Heart right ventricle (tissue), 16 donors: ENCODE results near the gene RGS9. TPM values are rescaled to one million over a fixed set of nuclear protein-coding genes. Genes with fewer than 3 reads are reported as not detected.
A peak's percentile ranks its signal among the peaks of the same experiment; 100 is the strongest.
"Not testable (repeated sequence)": the region's sequence is repeated elsewhere in the genome, so short reads cannot be mapped to it uniquely, and the experiment has no call there.

ENCODE experiments used
- ATAC-seq, 8 donors: fragments of 200-7000 bp; cut with Tn5 transposase; one replicate each; pipeline ENCODE4 v1.9.1; 2020; ENCODE audit warnings: mild to moderate bottlenecking in 8 of 8, moderate library complexity in 8 of 8, moderate number of reproducible peaks in 1 of 8
- DNase-seq, 2 donors: peaks; one replicate each; pipeline ENCODE4 v3.0.0-alpha.2; 2020
- H3K27ac ChIP-seq, 10 donors: fragments of 200-600 bp; sonication (generic) in 2 of 10; one replicate each; pipeline versions ENCODE4 v1.5.0 to v1.8.0; 2020 to 2022; ENCODE audit warnings: mild to moderate bottlenecking in 3 of 10
- H3K27me3 ChIP-seq, 7 donors: fragments of 200-600 bp; one replicate each; pipeline ENCODE4 v1.8.0; 2021 to 2022; ENCODE audit warnings: mild to moderate bottlenecking in 2 of 7
- H3K36me3 ChIP-seq, 9 donors: fragments of 200-600 bp; sonication (generic) in 1 of 9; one replicate each; pipeline versions ENCODE4 v1.5.0 to v1.8.0; 2020 to 2022; ENCODE audit warnings: mild to moderate bottlenecking in 2 of 9
- H3K4me1 ChIP-seq, 9 donors: fragments of 200-600 bp; sonication (generic) in 1 of 9; one replicate each; pipeline versions ENCODE4 v1.5.0 to v1.8.0; 2020 to 2022; ENCODE audit warnings: mild to moderate bottlenecking in 4 of 9
- H3K4me3 ChIP-seq, 10 donors: fragments of 200-600 bp; sonication (generic) in 2 of 10; one replicate each; pipeline versions ENCODE4 v1.5.0 to v1.8.0; 2020 to 2022; ENCODE audit warnings: mild to moderate bottlenecking in 7 of 10, moderate library complexity in 2 of 10
- H3K9me3 ChIP-seq, 11 donors: fragments of 200-600 bp in 10 of 11; sonication (generic) in 2 of 11; one replicate each; pipeline versions ENCODE4 v1.5.0 to v1.8.0; 2013 to 2022; ENCODE audit warnings: mild to moderate bottlenecking in 2 of 11, control low read depth in 1 of 11, moderate library complexity in 1 of 11
- WGBS, 2 donors: extraction: QIAGEN DNeasy Blood & Tissue Kit; methylation state at CpG; one replicate each; pipeline ENCODE4 v1.1.7; 2013; ENCODE audit warnings: inconsistent platforms in 1 of 2; 5-methylcytosine and 5-hydroxymethylcytosine counted together
- intact Hi-C, 10 donors: fragments of 100-400 bp; cut with DNase I; formaldehyde crosslinking; loops; one replicate each; pipeline versions ENCODE4 v1.11.1 to v1.14.2; 2022
- long read RNA-seq, 3 donors: library from polyadenylated mRNA; unstranded; transcript quantifications; one replicate each; pipeline ENCODE4 v2.0.0, GENCODE V29; 2020 to 2021
- polyA plus RNA-seq, 2 donors: library from polyadenylated mRNA; stranded (reverse); fragments of 200-250 nt; gene quantifications; one replicate each; pipeline ENCODE4 v1.2.3, GENCODE V29; 2013
- total RNA-seq, 10 donors: library from RNA; stranded (reverse); fragmentation: NEBNext Ultra II Directional in 3 of 10; extraction: Animal tissue kit (Norgen Biotek cat#: 25700) in 3 of 10; gene quantifications; one replicate each; pipeline versions ENCODE4 v1.2.1 to v1.2.4, GENCODE V29; 2021 to 2023
- TF ChIP-seq, protein P1 (sequence below), 9 donors: fragments of 200-600 bp; sonication (generic) in 2 of 9; IDR thresholded peaks; one replicate each; pipeline versions ENCODE4 v1.5.0 to v1.8.0; 2021 to 2022; ENCODE audit warnings: antibody characterized with exemption in 9 of 9, mild to moderate bottlenecking in 5 of 9, moderate library complexity in 1 of 9
- donor health status: Arrhythmogenic right ventricular cardiomyopathy.
- donor health status: ischemic (EF 13 %, LVEDD 7.1; RV severe dilation, severe dysfunction).
- donor health status: healthy with polysubstance abuse.
- donor health status: DM: no; HTN: yes; CAD: no.
- donor health status: DM: no; HTN: no; CAD: no.
- donor health status: ischemic (EF 25% LVEDD 6.9; RV normal size, moderate dysfunction).
- donor health status: ischemic (EF 25% LVEDD 5.7; RV mildly dilated, moderate dysfunction).
- donor health status: healthy.
- donor health status: DM: yes; HTN: yes; CAD: no.
- donor health status: Ischemic cardiomyopathy.
- donor health status: ischemic (EF 35%, LVEDD 5.7; RV mildly dilated, moderate dysfunction).
- donor health status: nonischemic (EF 11% LVEDD 7.7; RV severe dilation, severe dysfunction).
- donor health status: DM: yes; HTN: yes; CAD: no.
- donor health status: PGD.
- donor health status: ischemic (EF 29% LVEDD 5.4; RV normal size, mild dysfunction).
- donor health status: nonischemic (EF 23%, LVEDD 6.1; RV moderate dilation, normal function).

RGS9 gene
- total RNA-seq (1 to 10 TPM in 5 of 10 donors, under 1 TPM in 5; 0.36 to 3.0 (median 1.1) TPM), polyA plus RNA-seq (1 to 10 TPM in 1 of 2 donors, under 1 TPM in 1; 0.61 to 1.8 TPM)
- long read RNA-seq, donor 1, partial matches to known transcripts, result 2 of 3 reads
- long read RNA-seq, donor 1, other reads (novel, unspliced or antisense), result 0 of 3 reads
- long read RNA-seq, donor 2, partial matches to known transcripts, result 0 of 1 reads
- long read RNA-seq, donor 2, other reads (novel, unspliced or antisense), result 0 of 1 reads
- long read RNA-seq, donor 3, result 0 reads

DNA sequence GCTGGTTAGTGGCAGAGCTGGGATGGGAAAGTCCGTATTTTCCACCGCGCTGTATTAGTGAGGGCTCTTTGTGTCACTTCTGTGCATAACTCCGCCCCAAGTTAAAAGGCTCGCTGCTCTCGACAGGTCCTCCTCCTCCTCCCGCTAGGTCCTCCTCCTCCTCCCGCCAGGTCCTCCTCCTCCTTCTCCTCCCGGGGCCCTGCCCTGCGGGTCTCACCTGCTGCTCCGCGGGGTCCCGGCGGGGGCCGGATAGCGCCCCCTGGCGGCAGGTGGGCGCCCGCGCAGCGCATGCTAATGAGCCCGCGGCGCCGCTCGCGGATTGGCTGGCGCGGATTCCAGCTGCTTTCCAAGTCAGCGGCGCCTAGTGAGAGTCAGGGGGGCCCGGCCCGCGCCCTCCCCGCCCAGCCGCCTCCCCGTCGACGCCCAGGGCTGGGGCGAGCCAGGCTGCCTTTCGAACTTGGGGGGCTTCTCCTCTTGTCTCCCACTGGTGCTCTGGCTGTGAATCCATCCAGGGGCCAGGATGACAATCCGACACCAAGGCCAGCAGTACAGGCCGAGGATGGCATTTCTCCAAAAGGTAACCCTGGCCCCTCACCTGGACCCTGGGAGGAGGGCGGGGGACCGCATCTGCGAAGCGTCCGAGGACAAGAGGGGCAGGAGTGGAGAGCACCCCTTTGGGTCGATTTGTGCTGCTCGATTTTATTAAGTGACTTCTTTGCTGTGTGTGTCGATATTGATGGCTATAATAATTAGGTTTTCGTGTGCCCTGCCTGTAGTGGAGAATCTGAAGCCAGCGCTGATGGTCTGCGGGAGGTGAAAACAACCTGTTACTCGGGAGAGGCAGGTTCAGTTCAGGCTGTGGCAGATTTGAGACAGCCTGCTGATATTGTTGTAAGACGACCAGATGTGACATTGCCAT is at the start of gene RGS9:
RGS9 (plus strand) TSS at position 350 of the 919 bp plus-strand sequence; CDS start at position 521, 171 bp downstream.
- Histone ChIP-seq H3K36me3 (no peaks in the 10 kb centered on the region), H3K9me3 (no peaks in the 10 kb centered on the region), H3K4me3 (peak within 1 kb of the TSS in 9 of 10 donors; percentile 7 to 57 (median 46)), H3K4me1 (peaks cover 0 to 12% (median 9%) of the 10 kb centered on the region in 9 donors), H3K27me3 (peaks cover 0 to 43% (median 25%) of the 10 kb centered on the region in 7 donors), H3K27ac (peak within 1 kb of the TSS in 1 of 10 donors; percentile 14)
- DNase-seq (peak; percentile 74 to 88), ATAC-seq (peak; percentile 96 to 99 (median 98))
- 4% methylated on average over 56 of the region's 56 CpGs for WGBS, 2 donors
- intact Hi-C loops, result no loop called here
- TF ChIP-seq, protein P1, sequence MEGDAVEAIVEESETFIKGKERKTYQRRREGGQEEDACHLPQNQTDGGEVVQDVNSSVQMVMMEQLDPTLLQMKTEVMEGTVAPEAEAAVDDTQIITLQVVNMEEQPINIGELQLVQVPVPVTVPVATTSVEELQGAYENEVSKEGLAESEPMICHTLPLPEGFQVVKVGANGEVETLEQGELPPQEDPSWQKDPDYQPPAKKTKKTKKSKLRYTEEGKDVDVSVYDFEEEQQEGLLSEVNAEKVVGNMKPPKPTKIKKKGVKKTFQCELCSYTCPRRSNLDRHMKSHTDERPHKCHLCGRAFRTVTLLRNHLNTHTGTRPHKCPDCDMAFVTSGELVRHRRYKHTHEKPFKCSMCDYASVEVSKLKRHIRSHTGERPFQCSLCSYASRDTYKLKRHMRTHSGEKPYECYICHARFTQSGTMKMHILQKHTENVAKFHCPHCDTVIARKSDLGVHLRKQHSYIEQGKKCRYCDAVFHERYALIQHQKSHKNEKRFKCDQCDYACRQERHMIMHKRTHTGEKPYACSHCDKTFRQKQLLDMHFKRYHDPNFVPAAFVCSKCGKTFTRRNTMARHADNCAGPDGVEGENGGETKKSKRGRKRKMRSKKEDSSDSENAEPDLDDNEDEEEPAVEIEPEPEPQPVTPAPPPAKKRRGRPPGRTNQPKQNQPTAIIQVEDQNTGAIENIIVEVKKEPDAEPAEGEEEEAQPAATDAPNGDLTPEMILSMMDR (IDR thresholded peaks at IDR 0.05), result peak; percentile 93 to 99 (median 98)

DNA sequence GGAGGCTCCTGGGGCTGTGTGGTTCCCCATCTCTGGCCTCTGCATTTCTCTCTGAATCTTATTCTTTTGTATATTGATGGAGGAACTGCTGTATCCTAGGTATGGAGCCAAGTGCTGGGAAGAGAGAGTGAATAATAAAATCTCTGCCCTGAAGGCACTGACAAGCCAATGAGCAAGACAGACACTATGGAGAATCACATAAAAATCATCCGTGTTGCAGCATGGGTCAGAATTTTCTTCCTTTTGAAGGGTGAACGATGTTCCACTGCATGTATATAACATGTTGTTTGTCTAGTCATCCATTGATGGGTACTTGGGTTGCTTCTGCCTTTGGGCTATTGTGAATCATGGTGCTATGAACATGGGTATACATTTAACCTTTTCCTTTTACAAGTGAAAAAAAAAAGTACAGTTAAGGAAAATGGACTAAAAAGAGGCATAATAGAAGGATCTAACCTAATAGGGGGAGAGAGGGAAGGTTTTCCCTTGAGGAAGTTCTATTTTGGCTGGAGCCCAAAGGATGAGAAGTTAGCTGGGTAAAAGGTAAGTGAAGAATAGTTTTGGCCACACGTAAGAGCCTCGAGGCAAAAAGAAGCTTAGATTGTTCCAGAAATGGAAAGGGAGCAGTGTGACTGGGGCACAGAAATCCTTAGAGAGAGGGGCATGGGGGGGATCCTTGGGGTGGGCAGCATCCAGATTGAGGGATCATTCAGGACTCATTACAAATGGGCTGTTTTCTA is 48.4 kb upstream of the RGS9 start:
- no peaks in the 10 kb centered on the region for H3K36me3 ChIP-seq
- no peak for DNase-seq
- intact Hi-C loops, result no loop called here
- H3K27me3 ChIP-seq, result peaks cover 0 to 14% (median 0%) of the 10 kb centered on the region in 7 donors
- TF ChIP-seq, protein P1 (IDR thresholded peaks at IDR 0.05), result no peak
- 46 to 62% methylated on average over 4 of the region's 4 CpGs for WGBS, 2 donors
- no peaks in the 10 kb centered on the region for H3K9me3 ChIP-seq
- no peak for ATAC-seq
- H3K4me1 ChIP-seq, result peaks cover 0 to 8% (median 0%) of the 10 kb centered on the region in 9 donors
- H3K4me3 ChIP-seq, result no peak overlapping the region
- H3K27ac ChIP-seq, result no peak overlapping the region

DNA sequence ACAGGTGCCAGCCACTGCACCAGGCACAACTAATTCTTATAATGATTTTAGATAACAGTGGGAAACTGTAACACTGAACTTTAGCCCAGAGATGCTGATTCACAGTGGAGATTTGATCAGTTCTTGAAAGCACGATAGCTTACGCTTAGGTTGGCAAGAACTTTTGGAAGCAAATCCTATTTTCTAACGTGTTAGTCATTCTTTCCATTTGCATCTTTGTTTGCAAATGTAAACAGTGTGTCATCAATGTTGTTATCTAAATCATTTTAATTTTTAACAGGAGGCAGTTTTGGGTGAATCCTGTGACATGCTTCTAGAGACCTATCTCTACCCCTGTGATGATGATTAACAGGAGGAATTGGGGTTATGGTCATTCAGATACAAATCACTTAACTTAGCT is 44.9 kb upstream of the RGS9 start:
- ATAC-seq (no peak), DNase-seq (no peak)
- TF ChIP-seq, protein P1 (IDR thresholded peaks at IDR 0.05), result no peak
- Histone ChIP-seq H3K36me3 (no peaks in the 10 kb centered on the region), H3K27ac (no peak overlapping the region), H3K9me3 (no peaks in the 10 kb centered on the region), H3K4me1 (no peaks in the 10 kb centered on the region), H3K4me3 (no peak overlapping the region), H3K27me3 (no peaks in the 10 kb centered on the region)
- intact Hi-C loops, result no loop called here
- 65 to 67% methylated on average over 3 of the region's 3 CpGs for WGBS, 2 donors

DNA sequence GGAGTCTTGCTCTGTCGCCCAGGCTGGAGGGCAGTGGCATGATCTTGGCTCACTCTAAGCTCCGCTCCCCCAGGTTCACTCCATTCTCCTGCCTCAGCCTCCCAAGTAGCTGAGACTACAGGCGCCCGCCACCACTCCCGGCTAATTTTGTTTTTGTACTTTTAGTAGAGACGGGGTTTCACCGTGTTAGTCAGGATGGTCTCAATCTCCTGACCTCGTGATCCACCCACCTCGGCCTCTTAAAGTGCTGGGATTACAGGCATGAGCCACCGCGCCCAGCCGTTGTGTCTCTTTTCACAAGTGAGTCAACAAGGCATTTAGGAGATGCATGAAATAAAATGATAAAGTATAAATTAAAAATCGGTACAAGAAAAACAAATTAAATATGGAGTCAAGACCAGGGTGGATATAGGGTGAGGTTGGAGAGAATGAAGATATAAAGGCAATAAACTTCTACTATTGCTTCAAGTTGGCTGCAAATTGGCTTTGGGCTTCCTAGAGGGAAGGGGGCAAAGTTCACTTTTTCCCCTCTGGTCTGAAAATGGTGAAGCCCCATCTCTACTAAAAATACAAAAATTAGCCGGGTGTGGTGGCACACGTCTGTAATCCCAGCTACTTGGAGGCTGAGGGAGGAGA is 44.3 kb upstream of the RGS9 start:
- H3K9me3 ChIP-seq, DNase-seq, ATAC-seq, intact Hi-C loops, H3K27ac ChIP-seq, H3K4me3 ChIP-seq, H3K36me3 ChIP-seq, H3K27me3 ChIP-seq, H3K4me1 ChIP-seq: not testable (repeated sequence)
- WGBS, 2 donors, result 94 to 98% methylated on average over 15 of the region's 15 CpGs
